Measurements from ENCODE around the gene EPN2.

EPN2 gene

GRCh38 chr17:19365833-19366636 is 128.9 kb downstream of the EPN2 start:
- no peak for DNase-seq (ENCODE audit: low read depth in 2 of 2)

DNA sequence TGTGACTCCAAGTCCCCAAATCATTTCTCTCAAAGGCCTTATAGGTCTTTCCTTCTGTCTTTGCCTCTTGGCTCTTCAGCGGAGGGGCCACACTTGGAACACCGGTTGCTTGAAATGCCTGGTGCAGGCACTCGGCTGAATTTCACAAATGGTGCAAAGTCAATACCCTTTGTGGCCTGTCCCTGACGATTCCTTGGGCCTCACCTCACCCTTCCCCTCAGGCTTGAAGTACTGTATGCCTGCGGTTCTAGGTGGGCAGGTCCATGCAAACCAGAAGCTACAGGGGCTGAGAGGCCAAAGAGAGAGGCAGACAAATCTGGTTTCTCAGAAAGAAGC is 129.4 kb downstream of the EPN2 start:
- no peak for DNase-seq (ENCODE audit: low read depth in 2 of 2)

DNA sequence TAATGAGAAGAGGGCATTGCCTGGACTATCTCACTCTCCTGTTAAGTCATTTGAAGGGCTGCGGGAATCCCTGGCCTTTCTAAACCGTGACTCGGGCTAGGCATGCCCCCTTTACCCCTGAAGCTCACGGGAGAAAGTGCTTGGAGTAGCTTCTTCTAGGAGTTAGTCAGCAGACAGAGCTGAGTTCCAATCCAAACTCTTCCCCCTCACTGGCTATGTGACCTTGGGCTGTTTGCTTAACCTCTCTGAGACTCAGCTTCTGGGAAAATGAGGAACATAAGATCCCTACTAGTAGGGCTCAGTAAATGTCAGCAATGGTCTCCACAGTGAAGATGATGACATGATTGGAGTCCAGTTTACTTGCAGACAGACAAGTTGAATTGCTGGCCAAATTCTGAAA is 131.1 kb downstream of the EPN2 start:
- DNase-seq (ENCODE audit: low read depth in 2 of 2): no peak

DNA sequence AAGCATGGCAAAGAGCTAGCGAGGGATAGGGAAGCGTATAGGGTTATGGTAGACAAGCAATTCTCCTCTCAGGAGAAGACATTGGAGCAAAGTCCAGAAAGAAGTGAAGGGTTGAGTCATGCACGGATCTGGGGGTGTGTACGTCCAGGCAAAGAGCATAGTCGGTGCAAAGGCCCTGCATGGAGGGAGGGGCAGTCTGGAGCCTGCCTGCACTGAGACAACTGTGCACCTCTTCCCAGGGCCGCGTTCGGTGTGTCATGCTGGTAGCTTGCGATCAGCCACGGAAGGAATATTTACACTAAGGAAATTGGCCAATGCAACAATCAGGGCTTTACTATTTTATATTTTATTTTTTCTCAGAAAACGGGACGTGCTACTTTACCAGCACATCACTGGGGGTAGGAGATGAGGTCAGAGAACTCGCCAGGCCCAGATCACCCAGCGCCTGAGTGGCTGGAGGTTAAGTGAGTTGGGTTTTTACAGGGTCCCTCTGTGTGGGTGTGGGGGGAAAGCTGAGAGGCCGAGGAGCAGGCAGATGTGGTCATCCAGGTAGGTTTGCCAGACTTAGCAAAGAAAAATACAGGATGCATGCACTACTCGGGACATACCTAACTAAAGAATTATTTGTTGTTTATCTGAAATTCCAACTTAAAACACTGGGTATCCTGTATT is 132.1 kb downstream of the EPN2 start:
- no peak for DNase-seq (ENCODE audit: low read depth in 2 of 2)

DNA sequence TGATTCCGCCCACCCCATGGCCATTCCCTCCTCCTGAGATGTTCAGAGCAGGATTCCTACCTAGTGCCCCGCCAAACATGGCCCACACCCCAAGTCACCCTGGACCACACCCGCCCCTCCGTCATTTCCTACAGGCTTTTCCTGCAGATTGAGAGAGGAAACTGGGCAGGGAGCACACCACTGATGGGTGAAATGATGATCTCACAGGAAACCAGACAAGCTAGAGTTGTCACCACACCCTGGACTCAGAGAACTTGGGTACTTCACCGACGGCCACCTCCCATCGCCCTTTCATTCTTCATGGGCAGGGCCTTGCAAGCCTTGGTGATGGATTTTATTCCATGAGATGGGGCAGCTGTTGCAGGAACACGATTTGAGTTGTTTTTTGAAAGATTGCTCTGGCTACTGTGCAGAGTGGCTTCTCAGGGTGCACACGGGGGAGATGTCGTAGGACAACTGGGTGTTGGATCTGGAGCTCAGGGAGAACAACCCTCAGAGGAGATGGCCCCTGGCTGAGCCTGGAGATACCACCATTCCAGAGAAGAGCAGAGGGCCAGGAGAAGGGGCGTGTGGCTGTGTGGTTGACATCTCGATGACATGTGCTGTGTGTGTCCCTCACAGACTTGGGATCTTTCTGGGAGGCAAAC is 132.8 kb downstream of the EPN2 start:
- no peak for DNase-seq (ENCODE audit: low read depth in 2 of 2)

- no peak for DNase-seq (ENCODE audit: low read depth in 2 of 2)
Observed at GRCh38 chr17:19370493-19370960, 133.4 kb downstream of the EPN2 start.

DNA sequence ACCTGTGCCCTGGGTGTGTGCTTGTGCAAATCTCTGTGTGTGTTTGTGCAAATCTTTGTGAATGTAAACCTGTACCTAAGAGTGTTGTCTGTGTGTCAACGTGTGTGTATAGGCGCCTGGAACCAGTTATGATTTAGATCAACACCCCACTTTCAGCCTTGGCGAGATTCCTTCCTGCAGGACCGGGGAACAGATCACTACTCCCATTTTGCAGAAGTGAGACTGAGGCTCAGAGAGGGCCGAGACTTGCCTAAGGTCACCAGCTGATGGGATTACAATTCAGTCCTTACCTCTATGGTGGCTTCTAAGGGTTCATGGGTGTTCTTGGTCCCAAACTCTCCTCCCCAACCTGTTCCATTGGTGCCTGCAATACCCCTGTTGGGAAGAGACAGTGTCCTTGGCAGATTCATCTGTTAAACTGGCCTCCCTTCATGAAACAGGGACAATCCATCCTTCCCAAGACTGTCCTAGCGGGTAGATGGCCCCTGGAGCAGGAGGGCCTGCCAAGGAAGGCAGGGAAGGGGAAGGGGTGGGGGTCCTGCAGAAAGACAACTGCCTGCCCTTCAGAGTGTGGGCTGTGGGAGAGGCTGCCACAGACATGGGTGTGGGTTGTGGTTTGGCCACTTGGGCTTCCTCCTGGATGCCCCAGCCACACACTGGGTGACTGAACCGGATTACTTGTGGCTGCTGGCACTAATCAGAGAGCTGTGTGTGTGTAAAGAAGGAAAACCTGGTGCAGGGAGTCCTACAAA is 134.3 kb downstream of the EPN2 start:
- DNase-seq (ENCODE audit: low read depth in 2 of 2): no peak

- DNase-seq (ENCODE audit: low read depth in 2 of 2): no peak
Observed at GRCh38 chr17:19372011-19372370, 134.8 kb downstream of the EPN2 start.

- no peak for DNase-seq (ENCODE audit: low read depth in 2 of 2)
Observed at GRCh38 chr17:19372439-19372838, 135.3 kb downstream of the EPN2 start.

GRCh38 chr17:19372866-19373504 is 135.8 kb downstream of the EPN2 start:
- no peak for DNase-seq (ENCODE audit: low read depth in 2 of 2)

DNA sequence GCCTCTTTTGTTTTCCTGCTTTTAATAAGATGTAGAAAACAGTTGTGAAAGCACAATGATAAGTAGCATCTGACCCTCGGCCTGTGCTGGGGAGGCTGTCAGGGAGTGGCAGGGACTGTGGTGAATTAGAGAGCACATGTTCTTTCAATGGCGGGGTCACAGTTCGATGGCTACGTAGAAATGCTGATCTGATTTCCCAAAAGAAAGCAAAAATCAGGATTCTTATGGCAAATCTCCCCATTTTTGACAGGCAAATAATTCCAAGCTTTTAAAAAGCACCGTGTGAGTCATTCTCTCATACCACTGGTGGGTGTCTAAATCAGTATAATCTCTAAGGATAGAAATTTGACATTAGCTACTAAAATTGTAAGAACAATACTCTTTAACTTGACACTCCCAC is 137.0 kb downstream of the EPN2 start:
- no peak for DNase-seq (ENCODE audit: low read depth in 2 of 2)

- DNase-seq (ENCODE audit: low read depth in 2 of 2): no peak
Observed at GRCh38 chr17:19375732-19376131, 138.6 kb downstream of the EPN2 start.

GRCh38 chr17:19376811-19377210 is 139.6 kb downstream of the EPN2 start:
- DNase-seq (ENCODE audit: low read depth in 2 of 2): no peak

DNA sequence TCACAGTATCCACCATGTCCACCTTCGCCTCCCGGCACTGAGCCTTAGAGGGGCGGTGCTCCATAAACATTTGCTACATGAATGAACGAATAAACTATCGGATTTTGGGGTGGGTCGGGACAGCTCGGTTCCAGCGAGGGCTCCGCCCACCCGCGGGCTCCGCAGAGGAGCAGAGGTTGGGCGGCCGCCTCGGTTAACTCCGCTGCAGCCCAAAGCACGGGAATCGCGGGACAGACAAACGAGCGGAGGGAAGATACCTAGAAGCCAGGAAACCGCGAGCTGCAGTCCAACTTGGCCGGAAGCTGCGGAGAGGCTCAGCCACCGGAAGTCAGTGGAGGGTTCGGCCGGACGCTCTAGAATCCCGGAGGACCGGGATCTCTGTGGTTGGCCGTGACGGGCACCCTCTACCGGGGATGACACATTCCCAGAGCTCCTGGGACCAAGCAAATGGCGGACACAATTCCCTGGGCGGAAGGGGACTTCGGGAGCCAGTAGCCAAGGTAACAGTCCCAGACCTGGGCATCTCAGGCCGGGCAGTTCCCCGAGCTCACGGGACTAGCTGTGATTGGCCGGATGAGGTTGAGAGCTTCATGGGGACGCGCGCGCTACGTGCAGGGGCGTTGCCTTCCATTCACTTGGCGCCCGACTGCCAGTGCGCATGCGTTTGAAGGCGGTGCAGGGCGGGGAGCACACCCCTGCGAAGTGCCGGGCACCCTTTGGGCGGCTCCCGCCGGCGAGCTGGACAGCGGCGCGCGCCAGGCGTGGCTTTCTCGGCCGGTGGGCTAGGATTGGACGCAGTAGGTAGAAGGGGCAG is 140.6 kb downstream of the EPN2 start:
- peak; percentile 86 to 95 for DNase-seq (ENCODE audit: low read depth in 2 of 2)

DNA sequence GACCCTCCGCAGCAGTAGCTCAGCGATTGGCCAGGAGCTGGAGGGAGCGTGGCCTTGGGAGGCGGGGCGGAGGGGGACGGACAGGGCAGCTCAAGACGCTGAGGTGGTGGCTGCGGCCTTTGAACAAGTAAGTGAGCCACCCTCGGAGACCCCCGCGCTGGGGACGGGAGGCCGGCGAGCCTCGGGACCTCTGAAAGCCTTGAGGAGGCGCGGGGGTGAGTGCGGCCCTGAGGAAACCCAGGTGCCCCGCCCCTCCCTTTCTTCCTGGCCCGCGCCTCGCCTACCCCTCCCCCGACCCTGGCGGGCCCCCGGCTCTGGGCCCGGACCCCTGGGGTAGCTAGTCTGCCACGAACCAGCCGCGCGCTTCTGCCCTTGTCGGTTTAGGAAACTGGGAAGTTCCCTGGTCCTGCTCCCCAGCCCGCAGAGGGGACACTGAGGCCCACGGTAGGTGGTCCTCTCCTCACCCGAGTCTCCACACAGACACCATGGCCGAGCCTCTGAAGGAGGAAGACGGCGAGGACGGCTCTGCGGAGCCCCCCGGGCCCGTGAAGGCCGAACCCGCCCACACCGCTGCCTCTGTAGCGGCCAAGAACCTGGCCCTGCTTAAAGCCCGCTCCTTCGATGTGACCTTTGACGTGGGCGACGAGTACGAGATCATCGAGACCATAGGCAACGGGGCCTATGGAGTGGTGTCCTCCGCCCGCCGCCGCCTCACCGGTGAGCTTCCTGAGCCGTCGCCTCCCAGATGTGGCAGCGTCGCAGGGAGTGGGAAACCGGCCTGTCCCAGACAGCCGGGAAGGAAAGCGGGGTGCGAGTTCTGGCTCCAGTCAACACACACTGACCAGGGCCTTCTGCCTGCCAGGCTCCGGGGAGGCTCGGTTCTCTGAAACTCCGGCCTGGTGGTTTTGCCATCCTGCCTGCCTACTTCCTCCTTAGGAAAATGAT is 141.5 kb downstream of the EPN2 start, which contains the start of gene MAPK7:
TSS of gene MAPK7 (plus strand) at position 83 of the 945 bp plus-strand sequence. CDS start at position 486, 403 bp downstream.
- DNase-seq (ENCODE audit: low read depth in 2 of 2): no peak

DNA sequence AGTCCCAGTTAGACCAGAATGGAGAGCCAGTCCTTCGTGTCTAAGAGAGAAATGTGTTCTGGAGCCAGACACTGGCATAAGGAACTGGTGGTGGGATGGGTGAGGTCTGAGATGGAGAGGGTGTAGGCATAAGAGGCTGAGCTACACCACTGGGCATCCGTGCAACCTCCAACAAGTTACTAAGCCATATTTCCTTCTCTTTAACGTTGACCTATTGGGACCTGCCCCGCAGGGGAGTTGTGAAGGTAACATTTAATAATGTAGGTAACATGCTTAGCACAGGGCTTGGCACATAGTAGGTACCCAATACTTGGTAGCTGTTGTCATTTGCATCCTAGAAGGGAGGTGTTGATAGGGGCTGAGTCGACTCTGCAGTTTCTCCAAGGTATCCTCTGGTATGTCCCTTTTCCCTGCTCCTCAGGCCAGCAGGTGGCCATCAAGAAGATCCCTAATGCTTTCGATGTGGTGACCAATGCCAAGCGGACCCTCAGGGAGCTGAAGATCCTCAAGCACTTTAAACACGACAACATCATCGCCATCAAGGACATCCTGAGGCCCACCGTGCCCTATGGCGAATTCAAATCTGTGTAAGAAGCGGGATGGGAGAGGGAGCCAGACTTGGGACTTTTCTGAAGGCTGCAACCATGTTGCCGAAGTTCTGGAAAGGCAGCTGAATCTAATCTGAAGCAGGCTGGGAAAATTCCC is 142.3 kb downstream of the EPN2 start:
- DNase-seq (ENCODE audit: low read depth in 2 of 2): no peak

GRCh38 chr17:19380481-19381301 is 143.5 kb downstream of the EPN2 start:
- no peak for DNase-seq (ENCODE audit: low read depth in 2 of 2)

- no peak for DNase-seq (ENCODE audit: low read depth in 2 of 2)
Observed at GRCh38 chr17:19381361-19381740, 144.2 kb downstream of the EPN2 start.

Data from stimulated activated CD4-positive, alpha-beta T cell treated with anti-CD3 and anti-CD28 coated beads, Interleukin-4, amount 100 ng/mL, for 48 hours (primary cell).